ENCODE measurements around the gene TNS1.

- TF ChIP-seq SP1 (IDR thresholded peaks at IDR 0.05) (no peak), BHLHE40 (IDR thresholded peaks at IDR 0.05; ENCODE audit: borderline replicate concordance) (no peak), TARDBP (IDR thresholded peaks at IDR 0.05) (no peak), FOXM1 (IDR thresholded peaks at IDR 0.05; ENCODE audit: borderline replicate concordance) (no peak), SUZ12 (IDR thresholded peaks at IDR 0.05) (no peak)
Measured at GRCh38 chr2:217969588-217969987, 33.2 kb downstream of the TNS1 start.

All from HEK293T (cell line).